T-helper 17 cell (primary cell): ENCODE measurements around the gene ABCG1. TPM values are rescaled to one million over a fixed set of nuclear protein-coding genes. Genes with fewer than 3 reads are reported as not detected.

Source experiments
- ATAC-seq: fragments of 150-1000 bp; cut with Tn5 transposase; 2 replicates; pipeline ENCODE4 v1.10.0; 2021; ENCODE audit warnings: mild to moderate bottlenecking, moderate library complexity
- DNase-seq, 3 donors: peaks; one replicate each; pipeline versions ENCODE4 v3.0.0 to v3.0.0-alpha.2; 2020 to 2021
- H3K9me3 ChIP-seq: one replicate; pipeline ENCODE4 v1.7.0; 2013; ENCODE audit warnings: low read length, mild to moderate bottlenecking; ENCODE audit not compliant: control insufficient read depth, poor library complexity, severe bottlenecking
- H3K27ac Mint-ChIP-seq: one replicate; pipeline ENCODE4 v1.8.0; 2022; ENCODE audit warnings: mild to moderate bottlenecking, moderate library complexity, mixed read lengths
- H3K27me3 Mint-ChIP-seq: one replicate; pipeline ENCODE4 v1.8.0; 2022; ENCODE audit warnings: mixed read lengths
- H3K36me3 Mint-ChIP-seq: one replicate; pipeline ENCODE4 v1.8.0; 2022; ENCODE audit warnings: low read depth, mixed read lengths
- H3K4me1 Mint-ChIP-seq: one replicate; pipeline ENCODE4 v1.8.0; 2022; ENCODE audit warnings: mild to moderate bottlenecking, mixed read lengths
- H3K4me3 Mint-ChIP-seq: one replicate; pipeline ENCODE4 v1.8.0; 2022; ENCODE audit warnings: mild to moderate bottlenecking, moderate library complexity, mixed read lengths
- total RNA-seq, 4 donors: library from RNA in 2 of 4; stranded (reverse) in 2 of 4; gene quantifications; one replicate each; pipeline ENCODE4 v1.2.3 and lab custom pipeline; 2022 to 2026

The ABCG1 gene
- total RNA-seq, 2 donors from 2014 or later: 43.4 to 75.0 TPM

DNA sequence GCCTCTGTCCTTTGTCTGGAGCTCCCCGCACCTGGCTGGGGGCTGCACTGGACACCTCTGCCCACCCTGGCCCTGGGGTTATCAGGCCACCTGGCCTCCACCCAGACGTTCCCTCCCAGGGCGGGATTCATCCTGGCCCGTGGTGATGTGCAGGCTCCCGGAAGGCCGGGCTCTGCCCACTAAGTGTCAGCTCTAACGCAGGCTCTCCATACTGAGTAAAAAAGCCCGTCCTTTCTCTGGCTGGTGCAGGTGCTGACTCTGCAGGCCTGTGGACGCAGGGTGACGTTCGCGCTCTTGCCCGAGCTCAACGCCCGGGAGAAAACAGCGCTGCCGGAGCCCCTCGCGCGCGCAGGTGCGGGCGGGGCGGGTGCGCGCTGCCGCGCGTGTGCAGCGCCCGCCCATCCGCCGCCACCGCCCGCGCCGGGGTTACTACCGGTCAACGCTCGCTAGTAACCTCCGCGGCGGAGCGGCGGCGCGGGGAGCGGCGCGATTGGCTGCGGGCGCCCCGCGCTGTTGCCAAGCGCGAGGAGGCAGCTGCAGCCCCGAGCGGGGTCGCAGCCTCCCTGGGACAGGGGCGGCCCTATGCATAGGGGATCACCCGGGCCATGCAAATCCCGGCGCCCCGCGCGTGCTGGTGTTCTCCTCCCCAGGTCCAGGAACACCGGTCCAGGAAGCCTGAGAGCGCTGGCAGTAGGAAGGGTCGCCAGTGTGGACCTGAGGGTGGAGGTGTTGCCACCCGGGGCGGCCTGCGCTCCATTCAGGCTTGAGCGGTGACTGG, 15.7 kb downstream of the ABCG1 start:
- ATAC-seq (peak; percentile 69), DNase-seq (peak; percentile 83 to 87 (median 84))
- no peaks in the 10 kb centered on the region for H3K27me3 Mint-ChIP-seq
- no peaks in the 10 kb centered on the region for H3K36me3 Mint-ChIP-seq
- H3K9me3 ChIP-seq: no peaks in the 10 kb centered on the region
- peak overlapping the region; percentile 99 for H3K27ac Mint-ChIP-seq
- H3K4me1 Mint-ChIP-seq: peaks cover 61% of the 10 kb centered on the region
- peak overlapping the region; percentile 88 for H3K4me3 Mint-ChIP-seq

GRCh38 chr21:42235593-42235992, 16.7 kb downstream of the ABCG1 start:
- Mint-ChIP-seq H3K4me3 (peak overlapping the region; percentile 71), H3K4me1 (peaks cover 61% of the 10 kb centered on the region), H3K36me3 (no peaks in the 10 kb centered on the region), H3K27ac (peak overlapping the region; percentile 99), H3K27me3 (no peaks in the 10 kb centered on the region)
- DNase-seq (no peak), ATAC-seq (no peak)
- no peaks in the 10 kb centered on the region for H3K9me3 ChIP-seq

DNA sequence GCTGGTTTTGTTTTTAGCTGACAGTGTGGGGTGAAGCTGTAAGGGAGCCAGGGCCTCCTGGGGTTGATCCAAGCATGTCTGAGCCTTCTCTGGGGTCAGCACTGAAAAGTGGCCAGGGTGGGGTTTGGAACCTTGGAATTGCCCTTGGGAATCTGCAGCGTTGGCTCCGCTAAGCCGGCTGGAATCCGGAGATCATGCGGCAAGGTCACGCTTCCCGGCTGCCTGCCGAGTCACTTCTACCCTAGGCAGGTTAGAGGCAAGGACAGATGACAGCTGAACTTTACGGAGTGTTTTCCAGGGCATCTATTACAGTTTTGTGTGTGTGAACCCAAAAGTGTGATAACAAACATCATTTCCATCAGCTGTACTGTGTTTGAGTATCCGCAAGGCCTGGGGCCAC, 17.1 kb downstream of the ABCG1 start:
- no peaks in the 10 kb centered on the region for H3K9me3 ChIP-seq
- Mint-ChIP-seq H3K4me3 (peak overlapping the region; percentile 71), H3K36me3 (no peaks in the 10 kb centered on the region), H3K27me3 (no peaks in the 10 kb centered on the region), H3K27ac (peak overlapping the region; percentile 99), H3K4me1 (peaks cover 61% of the 10 kb centered on the region)
- DNase-seq: no peak
- no peak for ATAC-seq

DNA sequence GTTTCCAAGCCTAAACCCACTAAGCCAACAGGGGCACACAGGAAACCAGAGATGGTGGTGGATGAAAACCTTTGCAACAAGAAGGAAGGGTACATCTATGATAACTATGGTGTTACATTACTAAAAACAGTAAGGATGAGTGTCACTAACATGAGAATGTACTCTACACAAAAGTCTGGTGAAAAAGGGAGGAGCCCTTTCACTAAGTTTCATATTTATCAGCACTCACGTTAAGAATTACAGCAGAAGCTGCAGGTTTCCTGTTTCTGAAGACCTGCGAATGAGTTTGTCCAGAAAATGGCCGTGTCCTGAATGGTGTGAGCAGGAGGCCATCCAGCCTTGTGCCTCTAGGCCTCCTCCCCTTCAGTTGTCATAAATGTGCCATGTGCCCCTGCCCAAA, 17.8 kb downstream of the ABCG1 start:
- ATAC-seq (no peak), DNase-seq (no peak)
- no peaks in the 10 kb centered on the region for H3K27me3 Mint-ChIP-seq
- peak overlapping the region; percentile 76 for H3K4me3 Mint-ChIP-seq
- H3K4me1 Mint-ChIP-seq: peaks cover 58% of the 10 kb centered on the region
- H3K27ac Mint-ChIP-seq: peak overlapping the region; percentile 99
- no peaks in the 10 kb centered on the region for H3K36me3 Mint-ChIP-seq
- no peaks in the 10 kb centered on the region for H3K9me3 ChIP-seq

DNA sequence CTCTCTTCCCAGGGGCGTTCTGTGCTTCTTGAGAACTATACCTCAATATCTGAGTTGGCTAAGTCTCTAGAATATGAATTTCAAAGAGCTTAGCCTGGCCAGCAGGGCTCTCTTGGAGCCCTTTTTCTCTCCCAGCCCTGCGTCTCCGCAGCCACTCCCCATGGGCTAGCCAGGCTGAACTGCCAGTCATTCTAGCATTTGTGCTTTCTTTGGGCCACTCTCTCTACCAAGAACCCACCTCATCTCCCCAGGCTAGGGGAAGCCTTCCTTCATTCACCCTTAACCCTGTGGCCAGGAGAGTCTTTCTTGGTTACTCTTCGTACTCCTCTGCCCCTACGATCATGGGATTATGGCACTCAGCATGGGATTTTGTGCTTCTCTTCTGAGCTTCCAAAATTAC, 18.2 kb downstream of the ABCG1 start:
- ATAC-seq (no peak), DNase-seq (no peak)
- Mint-ChIP-seq H3K36me3 (no peaks in the 10 kb centered on the region), H3K4me3 (peak overlapping the region; percentile 84), H3K4me1 (peaks cover 60% of the 10 kb centered on the region), H3K27me3 (no peaks in the 10 kb centered on the region), H3K27ac (peak overlapping the region; percentile 99)
- no peaks in the 10 kb centered on the region for H3K9me3 ChIP-seq

- H3K4me3 Mint-ChIP-seq: peak overlapping the region; percentile 84
- no peak for DNase-seq
- ATAC-seq: no peak
- H3K4me1 Mint-ChIP-seq: peaks cover 60% of the 10 kb centered on the region
- H3K27me3 Mint-ChIP-seq: no peaks in the 10 kb centered on the region
- H3K27ac Mint-ChIP-seq: peak overlapping the region; percentile 99
- no peaks in the 10 kb centered on the region for H3K36me3 Mint-ChIP-seq
- H3K9me3 ChIP-seq: no peaks in the 10 kb centered on the region
These were observed 18.6 kb downstream of the ABCG1 start for GRCh38 chr21:42237577-42237976.

GRCh38 chr21:42238185-42238934, 19.4 kb downstream of the ABCG1 start:
- peak overlapping the region; percentile 99 for H3K27ac Mint-ChIP-seq
- peaks cover 56% of the 10 kb centered on the region for H3K4me1 Mint-ChIP-seq
- H3K36me3 Mint-ChIP-seq: no peaks in the 10 kb centered on the region
- H3K9me3 ChIP-seq: no peaks in the 10 kb centered on the region
- H3K4me3 Mint-ChIP-seq: peak overlapping the region; percentile 91
- no peaks in the 10 kb centered on the region for H3K27me3 Mint-ChIP-seq
- DNase-seq (peak; percentile 40 to 64 (median 46)), ATAC-seq (peak; percentile 55)

DNA sequence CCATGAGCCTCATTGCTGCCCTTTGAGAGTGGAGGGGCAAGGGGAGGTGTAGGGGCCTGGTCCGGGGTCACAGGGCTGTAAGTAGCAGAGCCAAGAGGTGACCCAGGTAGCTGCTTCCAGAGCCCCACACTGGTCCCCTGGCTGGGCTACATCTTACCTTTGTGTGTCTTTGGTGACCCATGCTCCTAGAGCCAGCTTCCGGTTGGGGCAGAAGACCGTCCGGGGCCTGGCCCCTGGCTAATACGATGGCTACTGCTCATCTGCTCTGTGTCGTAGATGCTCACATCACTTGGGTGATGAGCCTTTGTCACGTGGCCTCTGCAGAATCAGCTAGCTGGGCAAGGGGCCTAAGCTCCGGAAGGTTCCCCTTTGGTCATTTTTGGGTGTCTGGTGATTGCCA, 20.6 kb downstream of the ABCG1 start:
- Mint-ChIP-seq H3K36me3 (no peaks in the 10 kb centered on the region), H3K27me3 (no peaks in the 10 kb centered on the region), H3K4me1 (peaks cover 44% of the 10 kb centered on the region), H3K4me3 (no peak overlapping the region), H3K27ac (no peak overlapping the region)
- H3K9me3 ChIP-seq: no peaks in the 10 kb centered on the region
- DNase-seq: no peak
- no peak for ATAC-seq

GRCh38 chr21:42239973-42240372, 21.0 kb downstream of the ABCG1 start:
- Mint-ChIP-seq H3K4me1 (peaks cover 43% of the 10 kb centered on the region), H3K27me3 (no peaks in the 10 kb centered on the region), H3K27ac (no peak overlapping the region), H3K4me3 (no peak overlapping the region), H3K36me3 (no peaks in the 10 kb centered on the region)
- no peak for DNase-seq
- ATAC-seq: no peak
- no peaks in the 10 kb centered on the region for H3K9me3 ChIP-seq

GRCh38 chr21:42242611-42243010, 23.7 kb downstream of the ABCG1 start:
- no peak for DNase-seq
- H3K27ac Mint-ChIP-seq: peak overlapping the region; percentile 61
- peaks cover 28% of the 10 kb centered on the region for H3K4me1 Mint-ChIP-seq
- H3K27me3 Mint-ChIP-seq: no peaks in the 10 kb centered on the region
- no peak overlapping the region for H3K4me3 Mint-ChIP-seq
- no peaks in the 10 kb centered on the region for H3K9me3 ChIP-seq
- H3K36me3 Mint-ChIP-seq: peaks cover 4% of the 10 kb centered on the region
- no peak for ATAC-seq

GRCh38 chr21:42243026-42243425, 24.1 kb downstream of the ABCG1 start:
- ATAC-seq: no peak
- no peaks in the 10 kb centered on the region for H3K9me3 ChIP-seq
- H3K27ac Mint-ChIP-seq: peak overlapping the region; percentile 61
- H3K27me3 Mint-ChIP-seq: no peaks in the 10 kb centered on the region
- no peak overlapping the region for H3K4me3 Mint-ChIP-seq
- H3K36me3 Mint-ChIP-seq: peaks cover 6% of the 10 kb centered on the region
- peaks cover 31% of the 10 kb centered on the region for H3K4me1 Mint-ChIP-seq
- no peak for DNase-seq

DNA sequence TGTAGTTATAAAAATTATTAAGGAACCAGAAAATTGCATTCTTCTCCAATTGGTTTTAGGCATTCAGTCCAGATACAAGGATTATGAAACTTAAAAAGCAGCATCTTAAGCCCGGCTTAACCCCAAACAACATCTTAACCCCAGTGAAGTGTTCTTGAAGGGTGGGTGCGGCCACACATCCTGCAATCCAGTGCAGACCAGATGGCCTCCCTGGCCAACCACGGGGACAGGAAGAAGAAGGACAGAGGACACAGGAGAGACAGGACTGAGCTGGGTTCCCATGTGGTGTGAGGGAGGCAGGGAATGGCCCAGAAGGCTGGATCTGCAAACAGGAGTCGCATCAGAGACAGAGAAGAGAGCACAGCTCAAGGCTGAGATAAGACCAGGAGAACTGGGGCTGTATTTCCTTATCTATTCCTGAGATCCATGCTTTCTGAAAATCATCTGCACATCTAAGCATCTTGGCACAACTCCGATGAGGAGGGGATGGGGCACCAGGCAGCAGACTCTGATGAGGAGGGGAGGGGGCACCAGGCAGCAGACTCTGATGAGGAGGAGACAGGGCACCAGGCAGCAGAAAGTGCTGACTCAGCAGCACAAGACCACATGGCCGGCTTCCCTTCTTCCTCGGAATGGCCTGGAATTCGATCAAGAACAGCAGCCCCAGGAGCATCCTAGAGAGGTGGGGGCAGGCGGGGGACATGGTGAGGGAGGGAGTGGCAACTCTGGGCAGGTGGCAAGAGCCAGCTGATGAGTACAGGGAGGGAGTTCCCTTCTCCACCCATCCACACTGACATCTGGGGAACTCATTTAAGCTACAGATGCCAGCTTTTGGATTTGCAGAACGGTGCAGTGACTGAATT, 26.6 kb downstream of the ABCG1 start:
- Mint-ChIP-seq H3K27ac (no peak overlapping the region), H3K4me3 (no peak overlapping the region), H3K27me3 (no peaks in the 10 kb centered on the region), H3K4me1 (peaks cover 25% of the 10 kb centered on the region), H3K36me3 (peaks cover 8% of the 10 kb centered on the region)
- DNase-seq (no peak), ATAC-seq (no peak)
- H3K9me3 ChIP-seq: no peaks in the 10 kb centered on the region

DNA sequence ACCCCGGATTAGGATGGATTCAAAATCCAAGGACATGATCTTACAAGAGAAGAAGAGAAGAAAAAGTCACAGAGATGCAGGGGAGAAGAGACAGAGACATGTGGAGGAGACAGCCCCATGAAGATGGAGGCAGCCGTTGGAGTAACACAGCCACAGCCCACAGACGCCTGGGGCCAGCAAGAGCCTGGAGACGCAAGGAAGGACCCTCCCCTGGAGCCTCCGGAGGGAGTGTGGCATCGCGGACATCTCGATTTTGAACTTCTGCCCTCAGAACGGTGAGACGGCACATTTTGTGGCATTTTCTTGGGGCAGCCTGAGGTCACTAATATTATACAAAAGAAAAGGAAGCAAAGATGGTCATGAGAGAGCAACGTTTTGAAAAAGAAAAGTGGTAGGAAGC, 28.8 kb downstream of the ABCG1 start:
- DNase-seq: no peak
- Mint-ChIP-seq H3K4me3 (no peak overlapping the region), H3K27me3 (no peaks in the 10 kb centered on the region), H3K27ac (peak overlapping the region; percentile 29), H3K36me3 (peaks cover 8% of the 10 kb centered on the region), H3K4me1 (peaks cover 32% of the 10 kb centered on the region)
- no peak for ATAC-seq
- no peaks in the 10 kb centered on the region for H3K9me3 ChIP-seq
